MM.1S (cell line): Measurements from ENCODE around the gene ANKRD60.

Source experiments
- DNase-seq: peaks from one replicate; pipeline ENCODE4 v3.0.0-alpha.2; 2015
- H2AFZ ChIP-seq: fragments of 300-600 bp; sonication (generic); 2 replicates; pipeline ENCODE4 v1.6.0; 2016; ENCODE audit warnings: antibody characterized with exemption, low read length
- H3F3A ChIP-seq: fragments of 300-600 bp; sonication (generic); 2 replicates; pipeline ENCODE4 v1.6.1; 2016; ENCODE audit warnings: mild to moderate bottlenecking, antibody characterized with exemption, low read length, moderate library complexity, mixed read lengths; ENCODE audit not compliant: insufficient read depth
- H3K27ac ChIP-seq: fragments of 300-600 bp; sonication (generic); 2 replicates; pipeline ENCODE4 v1.5.1; 2016; ENCODE audit warnings: mild to moderate bottlenecking, low read length
- H3K27me3 ChIP-seq: fragments of 300-600 bp; sonication (generic); replicated peaks from 2 replicates; pipeline ENCODE4 v1.6.0; 2016; ENCODE audit warnings: low read length; ENCODE audit not compliant: insufficient read depth
- H3K36me3 ChIP-seq: fragments of 300-600 bp; sonication (generic); replicated peaks from 2 replicates; pipeline ENCODE4 v1.6.1; 2016; ENCODE audit warnings: mild to moderate bottlenecking, low read length, mixed read lengths; ENCODE audit not compliant: insufficient read depth
- H3K4me1 ChIP-seq: fragments of 300-600 bp; sonication (generic); 2 replicates; pipeline ENCODE4 v1.6.1; 2016; ENCODE audit warnings: low read length, mixed read lengths
- H3K4me2 ChIP-seq: fragments of 300-600 bp; sonication (generic); 2 replicates; pipeline ENCODE4 v1.6.0; 2016; ENCODE audit warnings: low read depth, low read length
- H3K4me3 ChIP-seq: fragments of 300-600 bp; sonication (generic); 2 replicates; pipeline ENCODE4 v1.5.1; 2016; ENCODE audit warnings: low read length, mixed read lengths
- H3K79me2 ChIP-seq: fragments of 300-600 bp; sonication (generic); 2 replicates; pipeline ENCODE4 v1.6.1; 2016; ENCODE audit warnings: mixed run types, low read length, mixed read lengths
- H3K9ac ChIP-seq: fragments of 300-600 bp; sonication (generic); 2 replicates; pipeline ENCODE4 v1.6.1; 2016; ENCODE audit warnings: low read length, mixed read lengths
- H3K9me2 ChIP-seq: fragments of 300-600 bp; sonication (generic); replicated peaks from 2 replicates; pipeline ENCODE4 v1.6.1; 2016; ENCODE audit warnings: mild to moderate bottlenecking, low read length, mixed read lengths; ENCODE audit not compliant: insufficient read depth
- H3K9me3 ChIP-seq: fragments of 300-600 bp; sonication (generic); replicated peaks from 2 replicates; pipeline ENCODE4 v1.6.1; 2016; ENCODE audit warnings: mild to moderate bottlenecking, low read length, mixed read lengths; ENCODE audit not compliant: insufficient read depth
- H4K20me1 ChIP-seq: fragments of 300-600 bp; sonication (generic); 2 replicates; pipeline ENCODE4 v1.6.1; 2016; ENCODE audit warnings: mild to moderate bottlenecking, low read length, moderate library complexity, mixed read lengths; ENCODE audit not compliant: insufficient read depth
- CTCF ChIP-seq: fragments of 300-600 bp; sonication (generic); IDR thresholded peaks from 2 replicates; pipeline ENCODE4 v1.5.1; 2016; ENCODE audit warnings: antibody characterized with exemption, low read length, mixed read lengths
- EZH2 ChIP-seq: fragments of 300-600 bp; sonication (generic); optimal IDR thresholded peaks from 2 replicates; pipeline ENCODE3; 2017; ENCODE audit warnings: low read depth, mild to moderate bottlenecking, antibody characterized with exemption, low read length, mixed read lengths
- EZH2phosphoT487 ChIP-seq: fragments of 300-600 bp; sonication (generic); IDR thresholded peaks from 2 replicates; pipeline ENCODE4 v1.6.1; 2018; ENCODE audit warnings: antibody characterized with exemption, low read length

Gene ANKRD60

GRCh38 chr20:58219342-58219700 is 9.1 kb downstream of the ANKRD60 start:
- Histone ChIP-seq H3K79me2 (no peaks in the 10 kb centered on the region), H3K4me3 (no peak overlapping the region), H3K4me2 (no peak overlapping the region), H3K36me3 (no peaks in the 10 kb centered on the region), H3K27ac (no peak overlapping the region), H3F3A (no peaks in the 10 kb centered on the region), H3K27me3 (peaks cover 99% of the 10 kb centered on the region), H4K20me1 (no peaks in the 10 kb centered on the region), H3K9ac (no peak overlapping the region), H3K9me2 (no peaks in the 10 kb centered on the region), H3K4me1 (no peaks in the 10 kb centered on the region), H2AFZ (no peak overlapping the region), H3K9me3 (no peaks in the 10 kb centered on the region)
- DNase-seq: no peak
- TF ChIP-seq EZH2: no peak
- no peak for TF ChIP-seq EZH2phosphoT487
- no peak for TF ChIP-seq CTCF

GRCh38 chr20:58218665-58219341 is 9.7 kb downstream of the ANKRD60 start:
- H3K9ac ChIP-seq: no peak overlapping the region
- H3K79me2 ChIP-seq: no peaks in the 10 kb centered on the region
- H3K27ac ChIP-seq: no peak overlapping the region
- H3K4me2 ChIP-seq: no peak overlapping the region
- H2AFZ ChIP-seq: no peak overlapping the region
- DNase-seq: no peak
- no peaks in the 10 kb centered on the region for H3K36me3 ChIP-seq
- no peaks in the 10 kb centered on the region for H3K9me3 ChIP-seq
- peaks cover 99% of the 10 kb centered on the region for H3K27me3 ChIP-seq
- no peaks in the 10 kb centered on the region for H3K4me1 ChIP-seq
- H3K9me2 ChIP-seq: no peaks in the 10 kb centered on the region
- TF ChIP-seq CTCF (no peak), EZH2phosphoT487 (no peak), EZH2 (no peak)
- no peaks in the 10 kb centered on the region for H4K20me1 ChIP-seq
- H3F3A ChIP-seq: no peaks in the 10 kb centered on the region
- no peak overlapping the region for H3K4me3 ChIP-seq

GRCh38 chr20:58216334-58216733 is 12.1 kb downstream of the ANKRD60 start:
- H3K27me3 ChIP-seq: peaks cover 98% of the 10 kb centered on the region

More at GRCh38 chr20:58216334-58216733, 12.1 kb downstream of the ANKRD60 start:
- TF ChIP-seq EZH2 (no peak), EZH2phosphoT487 (no peak), CTCF (no peak)
- Histone ChIP-seq H3K79me2 (no peaks in the 10 kb centered on the region), H3F3A (no peaks in the 10 kb centered on the region), H4K20me1 (no peaks in the 10 kb centered on the region), H2AFZ (no peak overlapping the region), H3K4me2 (no peak overlapping the region), H3K27ac (no peak overlapping the region), H3K9me3 (no peaks in the 10 kb centered on the region), H3K36me3 (no peaks in the 10 kb centered on the region), H3K9ac (no peak overlapping the region), H3K9me2 (no peaks in the 10 kb centered on the region), H3K4me3 (no peak overlapping the region), H3K4me1 (no peaks in the 10 kb centered on the region)
- no peak for DNase-seq
